ENCODE results near the gene CLEC12A.
A peak's percentile ranks its signal among the peaks of the same experiment; 100 is the strongest.

Gene CLEC12A

GRCh38 chr12:10027721-10028120 is 56.5 kb downstream of the CLEC12A start:
- in situ Hi-C loops (cut with MboI; ENCODE audit: low sequenced_read_pairs, unreplicated experiment) = no loop called here
- DNase-seq (ENCODE audit: low spot score) = no peak
- TF ChIP-seq CTCF (IDR thresholded peaks at IDR 0.05; ENCODE audit: borderline replicate concordance, control extremely low read depth, extremely low read depth, insufficient read depth, missing control alignments) = no peak

GRCh38 chr12:10030446-10030845 is 59.2 kb downstream of the CLEC12A start, which contains the start of gene CLEC9A:
Gene CLEC9A (plus strand): TSS chr12:10030682. CDS start chr12:10052688, 22,006 bp downstream.
- in situ Hi-C loops (cut with MboI; ENCODE audit: low sequenced_read_pairs, unreplicated experiment) = no loop called here
- DNase-seq (ENCODE audit: low spot score) = no peak
- no peak for TF ChIP-seq CTCF (IDR thresholded peaks at IDR 0.05; ENCODE audit: borderline replicate concordance, control extremely low read depth, extremely low read depth, insufficient read depth, missing control alignments)

GRCh38 chr12:10031321-10031720 is 60.1 kb downstream of the CLEC12A start:
- in situ Hi-C loops (cut with MboI; ENCODE audit: low sequenced_read_pairs, unreplicated experiment) = no loop called here
- no peak for DNase-seq (ENCODE audit: low spot score)
- no peak for TF ChIP-seq CTCF (IDR thresholded peaks at IDR 0.05; ENCODE audit: borderline replicate concordance, control extremely low read depth, extremely low read depth, insufficient read depth, missing control alignments)

GRCh38 chr12:10031771-10032175 is 60.6 kb downstream of the CLEC12A start:
- TF ChIP-seq CTCF (IDR thresholded peaks at IDR 0.05; ENCODE audit: borderline replicate concordance, control extremely low read depth, extremely low read depth, insufficient read depth, missing control alignments) = no peak
- DNase-seq (ENCODE audit: low spot score) = no peak
- in situ Hi-C loops (cut with MboI; ENCODE audit: low sequenced_read_pairs, unreplicated experiment) = no loop called here

GRCh38 chr12:10033783-10034545 is 62.8 kb downstream of the CLEC12A start:
- no peak for TF ChIP-seq CTCF (IDR thresholded peaks at IDR 0.05; ENCODE audit: borderline replicate concordance, control extremely low read depth, extremely low read depth, insufficient read depth, missing control alignments)
- in situ Hi-C loops (cut with MboI; ENCODE audit: low sequenced_read_pairs, unreplicated experiment) = no loop called here
- peak; percentile 28 for DNase-seq (ENCODE audit: low spot score)
